B cell (primary cell): ENCODE data around the gene KRT33A. TPM values are rescaled to one million over a fixed set of nuclear protein-coding genes. Genes with fewer than 3 reads are reported as not detected.

ENCODE experiments used
- ATAC-seq: fragments of 200-7000 bp; cut with Tn5 transposase; one replicate; pipeline ENCODE4 v1.10.0; 2021; ENCODE audit warnings: low read depth, mild to moderate bottlenecking, moderate number of reproducible peaks, moderate library complexity
- CTCF ChIA-PET: fragments of 350-600 bp; sonication (Branson Sonifier 250); formaldehyde crosslinking; loops from one replicate; lab custom pipeline; 2021; ENCODE audit warnings: antibody characterized with exemption, inconsistent platforms; lab: Charles Lee
- POLR2A ChIA-PET: fragments of 350-600 bp; sonication (Branson Sonifier 250); formaldehyde crosslinking; loops from one replicate; lab custom pipeline; 2021; ENCODE audit warnings: antibody characterized with exemption; lab: Charles Lee
- DNase-seq: peaks from one replicate; pipeline ENCODE4 v3.0.0; 2013
- H2AFZ ChIP-seq: 2 replicates; pipeline ENCODE4 v1.6.1; 2012; ENCODE audit warnings: mild to moderate bottlenecking, low read depth, low read length; ENCODE audit not compliant: insufficient read depth, poor library complexity, severe bottlenecking
- H3K27ac ChIP-seq, 2 donors: 1 replicate in 1 of 2; 2 replicates in 1 of 2; pipeline ENCODE4 v1.5.1; 2012 to 2013; ENCODE audit warnings: low read length in 2 of 2, mild to moderate bottlenecking in 2 of 2, moderate library complexity in 1 of 2
- H3K27me3 ChIP-seq, 4 experiments: fragments of 200-600 bp in 1 of 4; sonication (generic) in 1 of 4; replicated peaks in 1 of 4; 1 replicate in 2 of 4; 2 replicates in 2 of 4; pipeline versions ENCODE4 v1.6.1 to v1.7.0; 2013 to 2016; ENCODE audit warnings: low read length in 3 of 4, mild to moderate bottlenecking in 2 of 4, mixed read lengths in 1 of 4, moderate library complexity in 1 of 4; ENCODE audit not compliant: insufficient read depth in 4 of 4, control insufficient read depth in 3 of 4; ENCODE audit errors: control extremely low read depth in 1 of 4
- H3K36me3 ChIP-seq, 2 experiments: replicated peaks in 1 of 2; 1 replicate in 1 of 2; 2 replicates in 1 of 2; pipeline versions ENCODE4 v1.6.1 to v1.7.1; 2013; ENCODE audit warnings: low read length in 1 of 2; ENCODE audit not compliant: insufficient read depth in 2 of 2, control insufficient read depth in 1 of 2; ENCODE audit errors: control extremely low read depth in 1 of 2, extremely low read depth in 1 of 2
- H3K4me1 ChIP-seq, 2 donors: fragments of 200-600 bp in 1 of 2; sonication (generic) in 1 of 2; 1 replicate in 1 of 2; 2 replicates in 1 of 2; pipeline versions ENCODE4 v1.5.1 to v1.6.1; 2013 to 2017; ENCODE audit warnings: low read length in 2 of 2; ENCODE audit not compliant: control insufficient read depth in 2 of 2, insufficient read depth in 2 of 2
- H3K4me2 ChIP-seq: replicated peaks from 2 replicates; pipeline ENCODE3; 2012; ENCODE audit warnings: mild to moderate bottlenecking, low read depth, low read length; ENCODE audit not compliant: poor library complexity, severe bottlenecking
- H3K4me3 ChIP-seq, 5 experiments: fragments of 200-600 bp in 1 of 5; sonication (generic) in 1 of 5; 1 replicate in 3 of 5; 2 replicates in 2 of 5; pipeline versions ENCODE4 v1.5.1 to v1.7.0; 2011 to 2016; ENCODE audit warnings: low read length in 4 of 5, mild to moderate bottlenecking in 4 of 5, low read depth in 2 of 5, control low read depth in 1 of 5, moderate library complexity in 1 of 5; ENCODE audit not compliant: insufficient read depth in 1 of 5; ENCODE audit errors: control extremely low read depth in 1 of 5, extremely low read depth in 1 of 5
- H3K79me2 ChIP-seq: fragments of 200-600 bp; sonication (generic); one replicate; pipeline ENCODE4 v1.6.0; 2016; ENCODE audit warnings: low read length; ENCODE audit not compliant: control insufficient read depth, insufficient read depth
- H3K9ac ChIP-seq: fragments of 200-600 bp; sonication (generic); 2 replicates; pipeline ENCODE4 v1.6.1; 2017; ENCODE audit warnings: mild to moderate bottlenecking, low read length, moderate library complexity
- H3K9me3 ChIP-seq, 3 donors: one replicate each; pipeline versions ENCODE4 v1.6.1 to v1.7.1; 2013; ENCODE audit warnings: low read length in 2 of 3; ENCODE audit not compliant: control insufficient read depth in 2 of 3, insufficient read depth in 1 of 3; ENCODE audit errors: control extremely low read depth in 1 of 3
- H4K20me1 ChIP-seq: 2 replicates; pipeline ENCODE4 v1.6.0; 2012; ENCODE audit warnings: mild to moderate bottlenecking, low read length; ENCODE audit not compliant: insufficient read depth, control insufficient read depth, poor library complexity, severe bottlenecking
- H3K27ac Mint-ChIP-seq: one replicate; pipeline ENCODE4 v1.8.0; 2021; ENCODE audit warnings: mixed read lengths
- H3K27me3 Mint-ChIP-seq: one replicate; pipeline ENCODE4 v1.8.0; 2021; ENCODE audit warnings: mixed read lengths
- H3K4me1 Mint-ChIP-seq: one replicate; pipeline ENCODE4 v1.8.0; 2021; ENCODE audit warnings: mixed read lengths
- H3K4me3 Mint-ChIP-seq: one replicate; pipeline ENCODE4 v1.8.0; 2021; ENCODE audit warnings: mixed read lengths
- H3K9me3 Mint-ChIP-seq: one replicate; pipeline ENCODE4 v1.8.0; 2022; ENCODE audit warnings: mixed read lengths; ENCODE audit not compliant: insufficient read depth
- CTCF ChIP-seq: fragments of 200-600 bp; IDR thresholded peaks from one replicate; pipeline ENCODE4 v1.8.0; 2022; ENCODE audit warnings: antibody characterized with exemption, mild to moderate bottlenecking
- EZH2 ChIP-seq: IDR thresholded peaks from 2 replicates; pipeline ENCODE4 v1.6.1; 2012; ENCODE audit warnings: borderline replicate concordance, low read depth, mild to moderate bottlenecking, moderate library complexity, low read length; ENCODE audit not compliant: insufficient read depth, poor library complexity, severe bottlenecking
- WGBS: methylation state at CpG from one replicate; pipeline ENCODE4 v1.1.5; 2013; ENCODE audit warnings: missing lambda C conversion rate; ENCODE audit not compliant: insufficient coverage; 5-methylcytosine and 5-hydroxymethylcytosine counted together
- intact Hi-C: fragments of 100-400 bp; cut with micrococcal nuclease; formaldehyde crosslinking; loops from one replicate; pipeline ENCODE4 v1.10.0; 2022
- polyA plus RNA-seq: library from polyadenylated mRNA; depleted of rRNA; stranded (reverse); fragments of >200 nt; gene quantifications from 2 replicates; pipeline ENCODE4 v1.2.3, GENCODE V29; 2012
- total RNA-seq, 2 donors: library from RNA; stranded (reverse); fragments of 120-200 nt in 1 of 2; gene quantifications; 1 replicate in 1 of 2; 2 replicates in 1 of 2; pipeline versions ENCODE4 v1.2.3 to v1.2.4, GENCODE V29; 2013 to 2022

KRT33A gene
- total and polyA plus RNA-seq, 2 donors (not counting 1 experiment from before 2014, with no cell fraction given), result not detected

- no peaks in the 10 kb centered on the region for H3K4me1 Mint-ChIP-seq
- Histone ChIP-seq H4K20me1 (no peaks in the 10 kb centered on the region), H3K4me3 (no peak overlapping the region), H3K27me3 (peaks cover 0 to 4% (median 0%) of the 10 kb centered on the region in 4 experiments), H3K9ac (no peak overlapping the region), H3K36me3 (no peaks in the 10 kb centered on the region), H3K9me3 (peaks cover 0 to 10% (median 0%) of the 10 kb centered on the region in 3 donors), H2AFZ (no peak overlapping the region), H3K4me1 (no peaks in the 10 kb centered on the region), H3K4me2 (no peak overlapping the region), H3K27ac (no peak overlapping the region), H3K79me2 (no peaks in the 10 kb centered on the region)
- POLR2A ChIA-PET, result no interaction called here
- H3K4me3 Mint-ChIP-seq, result no peak overlapping the region
- no peak overlapping the region for H3K27ac Mint-ChIP-seq
- no peak for TF ChIP-seq CTCF
- no peak for TF ChIP-seq EZH2
- H3K9me3 Mint-ChIP-seq, result peaks cover 6% of the 10 kb centered on the region
- DNase-seq (no peak), ATAC-seq (no peak)
- intact Hi-C loops, result no loop called here
- peaks cover 15% of the 10 kb centered on the region for H3K27me3 Mint-ChIP-seq
- CTCF ChIA-PET, result no interaction called here
- 100% methylated on average over 3 of the region's 3 CpGs for WGBS
Measured at GRCh38 chr17:41345992-41346391, 4.6 kb downstream of the KRT33A start.

- intact Hi-C loops, result no loop called here
- H3K4me1 Mint-ChIP-seq, result peaks cover 4% of the 10 kb centered on the region
Measured at GRCh38 chr17:41343029-41343428, 7.6 kb downstream of the KRT33A start.

More at GRCh38 chr17:41343029-41343428, 7.6 kb downstream of the KRT33A start:
- Histone ChIP-seq H3K4me3 (no peak overlapping the region), H4K20me1 (no peaks in the 10 kb centered on the region), H3K4me1 (peaks cover 0 to 11% of the 10 kb centered on the region in 2 donors), H2AFZ (no peak overlapping the region), H3K79me2 (no peaks in the 10 kb centered on the region), H3K36me3 (no peaks in the 10 kb centered on the region), H3K9ac (no peak overlapping the region), H3K27ac (no peak overlapping the region), H3K4me2 (no peak overlapping the region), H3K9me3 (peaks cover 0 to 10% (median 0%) of the 10 kb centered on the region in 3 donors), H3K27me3 (peaks cover 0 to 4% (median 0%) of the 10 kb centered on the region in 4 experiments)
- Mint-ChIP-seq H3K27me3 (peaks cover 15% of the 10 kb centered on the region), H3K4me3 (no peak overlapping the region), H3K27ac (no peak overlapping the region), H3K9me3 (peaks cover 6% of the 10 kb centered on the region)
- WGBS, result 88% methylated on average over 3 of the region's 3 CpGs
- no peak for ATAC-seq
- ChIA-PET CTCF (no interaction called here), POLR2A (no interaction called here)
- no peak for TF ChIP-seq CTCF
- TF ChIP-seq EZH2, result no peak
- DNase-seq, result no peak
